Mesodermal cell (in vitro differentiated cells): Measurements from ENCODE around the gene PFKFB3.
A peak's percentile ranks its signal among the peaks of the same experiment; 100 is the strongest.

Source experiments
- H3K27ac ChIP-seq: 2 replicates; pipeline ENCODE4 v1.7.0; 2013; ENCODE audit warnings: mild to moderate bottlenecking, low read depth, low read length, moderate library complexity; ENCODE audit not compliant: severe bottlenecking
- H3K36me3 ChIP-seq: 2 replicates; pipeline ENCODE4 v1.7.1; 2013; ENCODE audit warnings: mild to moderate bottlenecking, low read length, moderate library complexity; ENCODE audit not compliant: control insufficient read depth, insufficient read depth
- H3K4me1 ChIP-seq: one replicate; pipeline ENCODE4 v1.7.1; 2013; ENCODE audit warnings: mild to moderate bottlenecking, low read length; ENCODE audit not compliant: insufficient read depth, control insufficient read depth, poor library complexity, severe bottlenecking
- H3K4me3 ChIP-seq: 2 replicates; pipeline ENCODE4 v1.7.0; 2013; ENCODE audit warnings: low read length, control low read depth, mild to moderate bottlenecking; ENCODE audit not compliant: insufficient read depth, poor library complexity, severe bottlenecking; ENCODE audit errors: extremely low read depth
- H3K9me3 ChIP-seq: 2 replicates; pipeline ENCODE4 v1.7.1; 2013; ENCODE audit warnings: mild to moderate bottlenecking, low read length, moderate library complexity; ENCODE audit not compliant: control insufficient read depth
- WGBS, 2 experiments: methylation state at CpG; one replicate each; pipeline ENCODE4 v1.1.5; 2013; ENCODE audit warnings: missing lambda C conversion rate in 2 of 2; ENCODE audit not compliant: insufficient coverage in 2 of 2; 5-methylcytosine and 5-hydroxymethylcytosine counted together

Gene PFKFB3

DNA sequence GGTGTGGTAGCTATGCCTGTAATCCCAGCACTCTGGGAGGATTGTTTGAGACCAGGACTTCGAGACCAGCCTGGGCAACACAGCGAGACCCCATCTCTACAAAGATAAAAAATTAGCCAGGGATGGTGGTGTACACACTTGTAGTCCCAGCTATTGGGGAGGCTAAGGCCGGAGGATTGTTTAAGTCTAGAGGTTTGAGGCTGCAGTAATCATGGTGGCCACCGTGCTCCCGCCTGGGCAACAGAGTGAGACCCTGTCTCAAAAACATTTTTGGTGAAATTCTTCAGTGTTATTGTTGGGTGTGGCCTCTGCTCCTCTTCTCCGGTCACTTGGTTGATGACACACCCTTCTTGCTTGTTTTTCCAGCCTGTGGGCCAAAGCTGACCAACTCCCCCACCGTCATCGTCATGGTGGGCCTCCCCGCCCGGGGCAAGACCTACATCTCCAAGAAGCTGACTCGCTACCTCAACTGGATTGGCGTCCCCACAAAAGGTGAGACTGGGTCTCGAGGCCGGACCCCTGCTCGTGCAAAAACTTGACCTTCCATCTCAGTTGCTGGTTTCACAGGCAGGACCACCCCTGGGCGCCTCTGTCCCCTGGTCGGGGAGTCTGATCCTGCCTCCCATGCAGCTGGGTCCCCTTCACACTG lies 10.6 kb downstream of the PFKFB3 start:
- Histone ChIP-seq H3K4me3 (no peak overlapping the region), H3K36me3 (peaks cover 81% of the 10 kb centered on the region), H3K27ac (no peak overlapping the region), H3K9me3 (no peaks in the 10 kb centered on the region), H3K4me1 (peaks cover 27% of the 10 kb centered on the region)
- WGBS, 2 experiments, result 90 to 96% methylated on average over 13 to 15 of the region's 17 CpGs

DNA sequence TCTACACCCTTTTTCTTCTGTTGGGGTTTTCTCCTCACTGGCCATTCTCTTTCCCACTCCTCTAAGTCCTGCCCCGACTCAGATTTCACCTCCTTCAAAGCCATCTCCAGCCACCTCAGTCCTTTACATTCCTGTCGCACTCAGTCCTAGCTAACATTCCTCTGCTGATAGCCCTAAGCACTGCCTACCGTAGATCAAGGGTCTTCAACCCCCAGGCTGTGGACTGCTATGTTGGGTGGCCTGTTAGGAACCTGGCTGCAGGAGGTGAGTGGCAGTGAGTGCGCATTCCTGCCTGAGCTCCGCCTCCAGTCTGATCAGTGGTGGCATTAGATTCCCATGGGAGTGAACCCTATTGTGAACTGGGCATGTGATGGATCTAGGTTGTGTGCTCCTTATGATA lies 11.2 kb downstream of the PFKFB3 start:
- 97 to 100% methylated on average over 2 to 3 of the region's 5 CpGs for WGBS, 2 experiments
- no peaks in the 10 kb centered on the region for H3K9me3 ChIP-seq
- H3K27ac ChIP-seq, result no peak overlapping the region
- H3K36me3 ChIP-seq, result peaks cover 83% of the 10 kb centered on the region
- H3K4me3 ChIP-seq, result no peak overlapping the region
- peaks cover 27% of the 10 kb centered on the region for H3K4me1 ChIP-seq

DNA sequence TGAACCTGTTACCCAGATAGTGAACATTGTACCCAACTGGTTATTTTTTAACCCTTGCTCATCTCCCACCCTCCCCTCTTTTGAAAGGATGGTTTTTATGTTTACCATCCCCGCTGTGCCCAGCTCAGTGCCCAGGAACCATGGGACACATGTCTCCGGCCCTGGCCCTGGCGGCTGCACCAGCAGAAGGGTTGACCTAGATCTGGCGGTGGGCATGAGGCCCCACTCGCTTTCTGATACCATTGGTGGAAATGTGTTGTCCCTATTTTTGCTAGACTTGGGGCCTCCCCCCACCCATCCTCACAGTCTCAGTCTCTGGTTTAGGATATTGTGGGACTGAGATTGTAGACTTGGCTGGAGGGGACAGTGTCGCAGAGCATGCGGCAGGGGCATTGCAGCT lies 11.9 kb downstream of the PFKFB3 start:
- Histone ChIP-seq H3K36me3 (peaks cover 87% of the 10 kb centered on the region), H3K4me1 (peaks cover 32% of the 10 kb centered on the region), H3K27ac (no peak overlapping the region), H3K9me3 (no peaks in the 10 kb centered on the region), H3K4me3 (no peak overlapping the region)
- WGBS, 2 experiments, result 91 to 98% methylated on average over 4 to 5 of the region's 7 CpGs

DNA sequence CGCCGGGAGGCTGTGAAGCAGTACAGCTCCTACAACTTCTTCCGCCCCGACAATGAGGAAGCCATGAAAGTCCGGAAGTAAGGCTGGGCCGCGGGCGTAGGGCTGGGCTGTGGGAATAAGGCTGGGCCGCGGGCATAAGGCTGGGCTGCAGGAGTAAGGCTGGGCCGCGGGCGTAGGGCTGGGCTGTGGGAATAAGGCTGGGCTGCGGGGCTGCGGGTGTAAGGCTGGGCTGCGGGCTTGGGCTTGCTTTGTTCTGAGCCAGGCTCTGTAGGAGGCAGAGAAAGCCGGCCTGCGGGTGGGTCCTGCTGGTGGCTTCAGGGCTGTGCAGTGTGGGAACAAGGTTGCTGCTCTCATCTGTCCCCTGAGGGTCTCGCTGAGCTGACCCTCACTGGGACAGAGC lies 12.5 kb downstream of the PFKFB3 start:
- Histone ChIP-seq H3K9me3 (no peaks in the 10 kb centered on the region), H3K27ac (no peak overlapping the region), H3K4me3 (no peak overlapping the region), H3K4me1 (peaks cover 33% of the 10 kb centered on the region), H3K36me3 (peaks cover 93% of the 10 kb centered on the region)
- WGBS, 2 experiments, result 95% methylated on average over 15 to 19 of the region's 19 CpGs

DNA sequence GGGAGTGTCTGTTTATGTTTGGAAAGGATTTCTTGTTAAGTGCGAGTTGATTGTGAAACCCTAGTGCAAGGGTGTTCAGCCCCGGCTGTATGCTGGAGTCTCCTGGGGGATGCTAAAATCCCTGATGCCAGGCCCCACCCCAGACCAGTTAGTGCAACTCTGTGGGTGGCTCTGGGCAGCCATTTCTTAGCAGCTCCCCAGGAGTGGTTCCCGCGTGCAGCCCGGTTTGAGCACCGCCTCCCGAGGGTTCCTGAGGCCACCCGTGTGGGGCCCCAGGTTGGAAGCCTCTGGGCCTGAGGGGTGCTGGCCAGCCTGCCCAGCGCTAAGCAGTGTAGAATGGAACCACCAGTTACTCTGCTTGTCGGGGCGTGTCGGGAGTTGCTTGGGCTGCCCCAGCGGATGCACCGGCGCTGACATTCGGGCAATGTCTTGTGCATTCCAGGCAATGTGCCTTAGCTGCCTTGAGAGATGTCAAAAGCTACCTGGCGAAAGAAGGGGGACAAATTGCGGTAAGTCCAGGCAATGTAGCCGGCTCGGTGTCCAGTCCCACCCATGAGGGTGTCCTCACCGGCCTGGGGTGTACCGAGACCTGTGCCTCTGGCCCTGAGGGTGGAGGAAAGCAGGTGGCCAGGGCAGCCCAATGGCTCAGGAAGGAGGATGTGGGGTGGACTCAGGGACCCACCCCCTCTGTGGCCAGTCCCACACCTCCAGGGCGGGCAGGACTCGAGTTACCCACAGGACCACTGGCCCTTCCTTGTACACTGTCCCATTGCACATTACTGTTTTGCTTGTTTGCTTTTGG lies 13.2 kb downstream of the PFKFB3 start:
- Histone ChIP-seq H3K27ac (no peak overlapping the region), H3K4me3 (no peak overlapping the region), H3K4me1 (peaks cover 38% of the 10 kb centered on the region), H3K9me3 (no peaks in the 10 kb centered on the region), H3K36me3 (peaks cover 100% of the 10 kb centered on the region)
- WGBS, 2 experiments, result 91 to 94% methylated on average over 21 to 22 of the region's 24 CpGs

DNA sequence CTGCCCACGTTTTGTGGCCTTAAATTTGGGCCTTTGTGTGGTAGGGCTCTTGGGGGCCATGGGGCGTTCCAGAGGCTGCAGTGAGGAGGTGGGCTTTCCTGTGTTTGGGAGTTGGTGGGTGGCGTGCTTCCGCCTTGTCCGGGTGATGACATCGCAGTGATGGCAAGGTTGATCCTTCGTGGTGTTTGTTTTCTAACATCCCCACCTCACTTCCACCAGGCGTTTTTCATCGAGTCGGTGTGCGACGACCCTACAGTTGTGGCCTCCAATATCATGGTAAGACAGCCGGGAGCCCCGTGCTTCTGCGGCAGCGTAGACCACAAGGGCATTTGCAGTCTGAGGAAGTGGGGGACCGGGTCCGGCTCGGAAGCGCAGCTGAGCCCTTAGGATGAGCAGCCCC lies 14.2 kb downstream of the PFKFB3 start:
- 90 to 91% methylated on average over 15 to 18 of the region's 20 CpGs for WGBS, 2 experiments
- H3K36me3 ChIP-seq, result peaks cover 100% of the 10 kb centered on the region
- no peak overlapping the region for H3K27ac ChIP-seq
- no peaks in the 10 kb centered on the region for H3K9me3 ChIP-seq
- peaks cover 38% of the 10 kb centered on the region for H3K4me1 ChIP-seq
- H3K4me3 ChIP-seq, result no peak overlapping the region

DNA sequence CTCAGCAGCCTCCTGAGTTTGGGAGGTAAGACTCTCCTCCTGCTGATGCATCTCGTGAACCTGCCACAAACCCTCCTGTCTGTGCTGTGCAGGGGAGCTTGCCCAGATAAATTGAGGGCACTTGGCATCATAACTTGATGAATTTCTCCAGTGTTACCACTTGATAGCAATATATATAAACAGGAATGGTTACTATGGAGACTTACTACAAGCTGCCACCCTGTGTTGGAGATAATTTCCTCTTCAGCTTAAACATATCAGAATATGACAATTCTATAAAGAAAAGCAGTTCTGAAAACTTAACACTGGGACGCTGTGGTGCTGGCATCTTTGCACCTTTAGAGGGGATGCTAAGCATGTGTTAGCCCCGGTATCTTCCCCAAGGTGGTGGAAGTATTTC lies 14.9 kb downstream of the PFKFB3 start:
- Histone ChIP-seq H3K27ac (no peak overlapping the region), H3K4me1 (peaks cover 42% of the 10 kb centered on the region), H3K9me3 (no peaks in the 10 kb centered on the region), H3K4me3 (no peak overlapping the region), H3K36me3 (peaks cover 100% of the 10 kb centered on the region)
- WGBS, 2 experiments, result 83 to 96% methylated on average over 2 of the region's 3 CpGs

DNA sequence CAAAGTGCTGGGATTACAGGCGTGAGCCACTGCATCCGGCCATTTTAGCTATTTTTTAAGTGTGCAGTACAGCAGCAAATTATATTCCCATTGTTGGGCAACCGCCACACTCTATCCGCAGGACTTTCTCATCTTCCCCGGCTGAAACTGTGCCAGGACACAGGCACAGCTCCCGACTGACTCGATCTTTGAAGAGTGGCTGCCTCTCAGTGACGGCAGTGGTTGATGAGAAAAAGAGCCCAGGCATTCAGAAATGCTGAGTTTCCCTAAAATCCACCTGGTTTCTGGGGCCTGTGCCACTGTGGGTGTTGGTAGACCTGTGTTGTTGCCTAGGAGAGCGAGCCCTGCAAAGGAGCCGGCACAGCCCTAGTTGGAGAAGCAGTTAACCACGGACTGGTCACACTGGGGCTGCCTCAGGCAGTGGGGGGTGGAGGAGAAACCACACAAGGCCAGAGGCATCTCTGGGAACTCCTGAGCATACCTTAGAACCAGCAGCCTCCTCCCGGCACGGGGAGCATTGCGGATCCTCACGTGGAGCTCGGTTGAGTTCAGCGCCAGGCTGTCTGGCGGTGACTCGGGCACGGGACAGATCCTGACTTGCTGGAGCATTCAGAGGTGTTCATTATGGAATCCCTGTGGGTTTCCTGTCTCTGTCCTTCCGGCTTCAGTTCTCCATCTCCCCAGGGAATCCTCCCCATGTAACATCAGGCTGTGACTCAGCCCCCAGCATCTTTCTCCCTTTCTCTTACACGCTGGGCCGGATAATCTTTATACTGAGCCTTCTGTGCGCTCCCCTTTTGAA lies 16.2 kb downstream of the PFKFB3 start:
- Histone ChIP-seq H3K9me3 (no peaks in the 10 kb centered on the region), H3K27ac (peak overlapping the region; percentile 64), H3K4me3 (no peak overlapping the region), H3K4me1 (peaks cover 43% of the 10 kb centered on the region), H3K36me3 (peaks cover 100% of the 10 kb centered on the region)
- WGBS, 2 experiments, result 93 to 96% methylated on average over 22 to 24 of the region's 24 CpGs

DNA sequence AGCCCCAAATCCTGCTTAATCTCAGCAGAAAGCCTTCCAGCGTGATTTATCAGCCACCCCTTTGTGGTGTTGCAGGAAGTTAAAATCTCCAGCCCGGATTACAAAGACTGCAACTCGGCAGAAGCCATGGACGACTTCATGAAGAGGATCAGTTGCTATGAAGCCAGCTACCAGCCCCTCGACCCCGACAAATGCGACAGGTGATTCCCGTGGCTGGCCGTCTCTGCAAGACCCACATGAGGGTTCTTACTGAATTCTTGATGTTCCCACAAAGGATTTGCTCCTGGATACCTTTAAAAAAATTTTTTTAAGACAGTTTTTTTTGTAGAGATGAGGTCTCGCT lies 16.7 kb downstream of the PFKFB3 start:
- H3K27ac ChIP-seq, result peak overlapping the region; percentile 64
- peaks cover 100% of the 10 kb centered on the region for H3K36me3 ChIP-seq
- 92 to 96% methylated on average over 8 to 9 of the region's 10 CpGs for WGBS, 2 experiments
- H3K4me1 ChIP-seq, result peaks cover 43% of the 10 kb centered on the region
- no peak overlapping the region for H3K4me3 ChIP-seq
- no peaks in the 10 kb centered on the region for H3K9me3 ChIP-seq

DNA sequence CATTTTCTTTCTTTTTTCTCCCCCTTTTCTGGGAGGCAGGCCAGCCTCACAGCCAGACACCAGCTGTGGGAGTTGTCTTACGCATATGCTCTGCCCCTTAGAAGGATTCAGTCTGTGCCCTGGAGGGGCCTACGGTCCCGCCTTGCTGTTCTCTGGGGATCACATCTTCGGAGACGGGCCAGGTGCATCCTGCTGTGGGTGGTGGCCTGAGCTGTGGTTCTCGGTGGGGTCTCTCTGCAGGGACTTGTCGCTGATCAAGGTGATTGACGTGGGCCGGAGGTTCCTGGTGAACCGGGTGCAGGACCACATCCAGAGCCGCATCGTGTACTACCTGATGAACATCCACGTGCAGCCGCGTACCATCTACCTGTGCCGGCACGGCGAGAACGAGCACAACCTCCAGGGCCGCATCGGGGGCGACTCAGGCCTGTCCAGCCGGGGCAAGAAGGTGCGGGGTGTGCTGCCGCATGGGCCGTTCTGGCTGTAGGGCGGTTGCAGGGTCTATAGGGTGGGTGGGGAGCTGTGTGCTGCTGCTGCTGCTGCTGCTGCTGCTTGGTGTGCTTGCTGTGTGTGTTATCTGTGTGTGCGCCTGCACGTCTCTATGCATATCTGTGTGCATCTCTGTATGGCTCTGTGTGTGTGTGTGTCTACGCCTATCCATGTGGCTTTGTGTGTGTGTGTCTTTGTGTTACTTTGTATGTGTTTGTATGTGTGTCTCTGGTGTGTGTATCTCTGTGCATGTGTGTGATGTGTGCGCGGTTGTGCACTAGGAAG lies 17.9 kb downstream of the PFKFB3 start:
- H3K9me3 ChIP-seq, result no peaks in the 10 kb centered on the region
- H3K36me3 ChIP-seq, result peaks cover 100% of the 10 kb centered on the region
- 92 to 98% methylated on average over 26 to 32 of the region's 32 CpGs for WGBS, 2 experiments
- H3K4me3 ChIP-seq, result no peak overlapping the region
- peak overlapping the region; percentile 88 for H3K27ac ChIP-seq
- H3K4me1 ChIP-seq, result peaks cover 43% of the 10 kb centered on the region
